Measurements from ENCODE around the gene SNAPC4. TPM values are rescaled to one million over a fixed set of nuclear protein-coding genes. Genes with fewer than 3 reads are reported as not detected.
"Not testable (repeated sequence)": the region's sequence is repeated elsewhere in the genome, so short reads cannot be mapped to it uniquely, and the experiment has no call there.

The SNAPC4 gene
- total RNA-seq, 2 experiments from 2014 or later = 12.4 to 17.0 TPM

DNA sequence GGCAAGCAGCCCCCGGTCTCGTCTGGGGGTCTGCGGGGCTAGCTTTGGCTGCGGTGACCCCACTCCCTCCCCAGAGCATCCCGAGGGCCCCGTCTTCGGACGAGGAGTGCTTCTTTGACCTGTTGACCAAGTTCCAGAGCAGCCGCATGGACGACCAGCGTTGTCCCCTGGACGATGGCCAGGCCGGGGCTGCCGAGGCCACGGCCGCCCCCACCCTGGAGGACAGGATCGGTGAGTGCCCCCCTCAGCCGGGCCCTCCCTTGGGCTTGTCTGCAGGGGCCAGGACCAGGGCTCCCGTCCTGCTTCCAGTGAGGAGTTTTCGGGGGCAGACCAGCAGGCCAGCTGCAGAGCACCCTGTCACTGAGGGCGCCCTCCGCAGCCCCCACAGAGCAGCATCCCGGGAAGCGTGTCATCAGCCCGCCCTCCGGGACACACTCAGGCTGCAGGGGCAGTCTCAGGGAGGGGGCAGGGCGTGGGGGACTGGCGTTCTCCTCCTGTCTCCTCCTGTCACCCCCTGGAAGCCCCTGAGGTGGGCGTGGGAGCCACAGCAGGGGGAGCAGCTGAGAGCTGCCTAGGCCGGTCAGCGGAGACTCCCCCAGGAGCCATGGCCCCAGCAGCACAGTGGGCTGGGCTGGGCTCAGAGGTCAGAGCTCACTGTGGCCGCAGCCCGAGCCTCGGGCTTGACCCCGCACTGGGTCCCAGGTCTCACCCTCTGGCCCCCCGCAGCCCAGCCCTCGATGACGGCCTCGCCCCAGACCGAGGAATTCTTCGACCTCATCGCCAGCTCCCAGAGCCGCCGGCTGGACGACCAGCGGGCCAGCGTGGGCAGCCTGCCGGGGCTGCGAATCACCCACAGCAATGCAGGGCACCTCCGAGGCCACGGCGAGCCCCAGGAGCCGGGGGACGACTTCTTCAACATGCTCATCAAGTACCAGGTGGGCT, 44.1 kb downstream of the SNAPC4 start:
- Mint-ChIP-seq H3K4me1 (no peaks in the 10 kb centered on the region), H3K36me3 (no peaks in the 10 kb centered on the region), H3K9me3 (ENCODE audit: low read depth) (no peaks in the 10 kb centered on the region), H3K27ac (no peak overlapping the region), H3K4me3 (no peak overlapping the region), H3K27me3 (no peaks in the 10 kb centered on the region)
- CTCF ChIA-PET = no interaction called here
- ATAC-seq (no peak), DNase-seq (no peak)

DNA sequence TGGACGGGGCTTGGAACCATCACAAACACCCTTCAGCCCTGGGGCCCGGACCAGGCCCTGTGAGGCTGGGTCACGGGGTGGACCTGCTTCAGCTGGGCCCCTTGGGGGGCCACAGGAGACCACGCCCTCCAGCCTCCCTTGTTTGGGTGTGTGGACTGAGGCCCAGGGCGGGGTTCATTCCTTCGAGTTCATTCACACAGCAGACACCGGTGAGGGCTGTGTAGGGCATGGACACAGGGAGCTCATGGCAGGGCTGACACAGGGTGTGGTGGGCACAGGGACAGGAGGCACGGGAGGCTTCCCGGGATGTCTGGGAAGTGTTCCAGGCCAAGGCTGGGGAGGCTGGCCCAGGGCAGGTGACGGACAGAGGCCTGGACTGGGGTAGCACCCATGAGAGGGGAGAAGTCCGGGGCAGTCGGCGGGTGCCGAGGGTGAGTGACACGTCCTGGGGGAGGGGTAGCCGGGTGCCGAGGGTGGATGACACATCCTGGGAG, 45.3 kb downstream of the SNAPC4 start:
- H3K9me3 Mint-ChIP-seq (ENCODE audit: low read depth) = no peaks in the 10 kb centered on the region
- CTCF ChIA-PET = no interaction called here
- H3K4me3 Mint-ChIP-seq = no peak overlapping the region
- no peaks in the 10 kb centered on the region for H3K4me1 Mint-ChIP-seq
- H3K27ac Mint-ChIP-seq = no peak overlapping the region
- DNase-seq = no peak
- no peaks in the 10 kb centered on the region for H3K36me3 Mint-ChIP-seq
- no peaks in the 10 kb centered on the region for H3K27me3 Mint-ChIP-seq
- no peak for ATAC-seq

DNA sequence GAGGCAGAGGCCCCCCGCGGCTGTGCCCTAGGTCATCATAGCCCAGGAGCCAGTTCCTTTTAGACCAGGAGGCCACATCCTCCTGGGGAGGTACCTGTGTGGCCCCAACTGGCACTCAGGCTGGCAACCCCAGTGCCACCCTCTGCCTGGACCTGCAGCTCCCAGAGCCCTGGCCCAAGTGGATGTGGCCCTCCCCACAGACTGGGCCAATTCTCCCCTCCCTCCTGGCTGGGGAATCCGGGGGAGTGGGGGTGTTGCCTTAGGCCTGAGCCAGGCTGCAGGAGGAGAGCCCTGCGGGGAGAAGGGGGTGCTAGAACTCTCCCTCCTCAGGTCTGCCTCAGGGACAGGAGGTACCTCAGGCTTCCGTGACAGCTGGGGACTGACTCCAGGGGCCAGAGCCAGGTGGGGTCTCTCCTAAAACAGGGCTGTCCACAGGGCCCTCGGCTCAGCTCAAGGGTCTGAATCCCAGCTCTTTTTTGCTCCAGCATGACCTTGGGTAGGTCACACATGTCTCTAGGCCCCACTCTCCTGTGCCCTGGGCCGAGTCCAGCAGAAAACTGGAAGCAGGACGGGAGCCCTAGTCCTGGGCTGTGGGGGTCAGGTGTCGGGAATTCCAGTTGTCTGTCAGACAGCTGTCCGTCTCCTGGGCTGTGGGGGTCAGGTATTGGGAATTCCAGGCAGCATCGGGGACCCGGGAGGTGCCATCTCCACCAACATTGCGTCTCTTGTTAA, 46.0 kb downstream of the SNAPC4 start:
- Mint-ChIP-seq H3K4me1 (no peaks in the 10 kb centered on the region), H3K9me3 (ENCODE audit: low read depth) (no peaks in the 10 kb centered on the region), H3K4me3 (no peak overlapping the region), H3K36me3 (no peaks in the 10 kb centered on the region), H3K27me3 (no peaks in the 10 kb centered on the region), H3K27ac (no peak overlapping the region)
- DNase-seq (no peak), ATAC-seq (no peak)
- CTCF ChIA-PET = no interaction called here

DNA sequence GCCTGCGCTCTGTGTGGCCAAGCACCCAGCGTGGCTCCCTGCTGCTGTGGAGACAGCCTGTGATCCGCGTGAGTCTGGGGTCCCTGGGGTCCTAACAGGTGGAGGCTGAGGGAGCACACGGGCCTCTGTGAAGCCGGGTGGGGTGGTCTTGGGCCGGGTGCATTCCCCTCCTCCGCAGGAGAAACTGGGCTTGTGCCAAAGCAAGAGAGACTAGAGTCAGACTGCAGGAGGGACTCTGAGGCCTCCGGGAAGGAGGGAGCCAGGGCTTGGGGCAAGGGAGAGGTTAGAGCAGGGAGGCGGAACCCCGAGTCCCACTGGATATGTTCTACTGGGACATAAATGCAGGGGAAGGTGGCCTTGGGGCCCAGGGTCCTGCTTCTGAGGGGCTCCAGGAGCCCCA, 46.9 kb downstream of the SNAPC4 start:
- Mint-ChIP-seq H3K4me1 (no peaks in the 10 kb centered on the region), H3K4me3 (no peak overlapping the region), H3K9me3 (ENCODE audit: low read depth) (no peaks in the 10 kb centered on the region), H3K27me3 (no peaks in the 10 kb centered on the region), H3K36me3 (no peaks in the 10 kb centered on the region), H3K27ac (no peak overlapping the region)
- ATAC-seq = no peak
- CTCF ChIA-PET = no interaction called here
- no peak for DNase-seq

DNA sequence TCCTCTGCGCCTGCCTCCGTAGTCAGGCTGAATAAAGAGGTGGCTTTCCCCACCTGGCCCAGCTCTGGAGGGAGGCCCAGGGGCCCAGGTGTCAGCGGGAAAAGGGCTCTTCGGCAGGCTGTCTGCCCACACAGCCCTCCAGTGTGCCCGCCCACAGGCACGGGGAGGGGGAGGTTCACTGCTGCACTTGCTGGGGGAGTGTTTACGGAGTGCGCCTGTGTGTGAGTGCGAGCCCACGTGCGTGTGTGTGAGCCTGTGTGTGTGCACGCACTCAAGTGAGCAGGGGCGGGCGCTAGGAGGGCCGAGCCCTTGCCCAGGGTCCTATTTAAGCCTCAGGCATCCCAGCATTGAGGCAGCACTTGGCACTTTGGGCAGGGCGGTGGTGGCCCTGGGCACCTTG, 47.3 kb downstream of the SNAPC4 start:
- Mint-ChIP-seq H3K27ac (no peak overlapping the region), H3K9me3 (ENCODE audit: low read depth) (no peaks in the 10 kb centered on the region), H3K36me3 (no peaks in the 10 kb centered on the region), H3K27me3 (no peaks in the 10 kb centered on the region), H3K4me1 (no peaks in the 10 kb centered on the region), H3K4me3 (no peak overlapping the region)
- CTCF ChIA-PET = no interaction called here
- peak; percentile 13 for ATAC-seq
- no peak for DNase-seq

DNA sequence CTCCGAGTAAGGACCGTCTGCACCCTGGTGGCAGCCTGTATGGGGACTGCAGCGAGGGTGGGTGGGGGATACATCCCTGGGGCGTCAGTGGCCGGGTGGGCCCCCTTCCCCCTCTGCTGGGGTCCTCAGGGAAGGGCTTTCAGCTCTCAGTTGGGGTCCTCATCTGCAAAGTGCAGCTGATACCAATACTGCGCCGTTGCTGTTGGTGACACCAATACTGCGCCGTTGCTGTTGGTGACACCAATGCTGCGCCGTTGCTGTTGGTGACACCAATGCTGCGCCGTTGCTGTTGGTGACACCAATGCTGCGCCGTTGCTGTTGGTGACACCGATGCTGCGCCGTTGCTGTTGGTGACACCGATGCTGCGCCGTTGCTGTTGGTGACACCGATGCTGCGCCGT, 48.1 kb downstream of the SNAPC4 start:
- not testable (repeated sequence) for DNase-seq; H3K4me3 Mint-ChIP-seq; H3K27me3 Mint-ChIP-seq; ATAC-seq; H3K4me1 Mint-ChIP-seq; H3K36me3 Mint-ChIP-seq; H3K27ac Mint-ChIP-seq; H3K9me3 Mint-ChIP-seq (ENCODE audit: low read depth)
- CTCF ChIA-PET = interaction anchor here (0.5 to 1.6 kb wide), 2 partner anchors 11 to 32 kb away, joined by 3 to 4 read pairs; partner anchors contain the start of gene DNLZ

DNA sequence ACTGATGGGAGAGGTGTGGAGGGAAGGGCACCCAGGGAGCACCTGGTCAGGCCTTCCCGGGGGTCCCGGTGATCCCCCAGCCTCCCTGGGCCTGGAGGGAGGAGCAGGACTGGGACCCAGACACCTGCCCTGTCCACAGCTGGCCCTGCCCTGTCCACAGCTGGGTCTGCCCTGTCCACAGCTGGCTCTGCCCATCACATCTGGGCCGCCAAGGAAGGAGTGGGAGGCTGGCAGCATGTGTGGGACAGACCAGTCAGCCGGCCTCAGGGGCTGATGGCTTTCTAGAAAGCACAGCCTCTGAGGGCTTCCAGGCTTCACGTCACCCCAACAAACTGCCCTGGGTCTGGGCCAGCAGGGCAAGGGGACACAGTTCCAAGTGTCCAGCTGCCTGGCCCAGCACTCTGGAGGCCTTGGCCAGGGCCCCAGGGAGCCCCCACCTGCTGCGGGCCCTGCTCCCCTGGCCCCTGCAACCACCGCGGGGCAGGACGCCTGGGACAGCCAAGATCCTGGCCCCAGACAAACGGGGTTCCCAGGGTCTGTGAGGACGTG, 48.6 kb downstream of the SNAPC4 start:
- no peaks in the 10 kb centered on the region for H3K27me3 Mint-ChIP-seq
- no peak overlapping the region for H3K27ac Mint-ChIP-seq
- ATAC-seq (no peak), DNase-seq (no peak)
- no peaks in the 10 kb centered on the region for H3K4me1 Mint-ChIP-seq
- CTCF ChIA-PET = interaction anchor here (1.6 kb wide), 1 partner anchor 12 kb away, joined by 4 read pairs; the partner anchor contains the start of gene DNLZ
- no peaks in the 10 kb centered on the region for H3K9me3 Mint-ChIP-seq (ENCODE audit: low read depth)
- no peaks in the 10 kb centered on the region for H3K36me3 Mint-ChIP-seq
- H3K4me3 Mint-ChIP-seq = no peak overlapping the region

Other genes with a start within 250 kb of the SNAPC4 start
- not detected for gene LHX3, start 195.0 kb downstream of the SNAPC4 start, total RNA-seq
- 10 to 100 TPM; 11.2 to 13.6 TPM for gene QSOX2, start 154.4 kb downstream of the SNAPC4 start, total RNA-seq
- not detected for gene CCDC187, start 96.1 kb downstream of the SNAPC4 start, total RNA-seq
- 1 to 10 TPM; 4.5 to 6.7 TPM for gene GPSM1, start 72.6 kb downstream of the SNAPC4 start, total RNA-seq
- gene DNLZ, start 36.4 kb downstream of the SNAPC4 start, total RNA-seq = 10 to 100 TPM; 22.4 to 23.7 TPM
- gene CARD9, start 26.5 kb downstream of the SNAPC4 start, total RNA-seq = 1 to 10 TPM in 1 of 2 experiments, under 1 TPM in 1; 0.50 to 3.1 TPM
- gene ENTR1, start 10.4 kb upstream of the SNAPC4 start, total RNA-seq = 10 to 100 TPM; 47.4 to 54.2 TPM
- gene PMPCA, start 10.5 kb upstream of the SNAPC4 start, total RNA-seq = 10 to 100 TPM; 64.0 to 76.5 TPM
- 10 to 100 TPM; 20.0 to 21.4 TPM for gene INPP5E, start 39.7 kb upstream of the SNAPC4 start, total RNA-seq
- 10 to 100 TPM; 88.0 to 96.7 TPM for gene SEC16A, start 82.9 kb upstream of the SNAPC4 start, total RNA-seq
- 10 to 100 TPM; 67.3 to 73.5 TPM for gene NOTCH1, start 145.9 kb upstream of the SNAPC4 start, total RNA-seq

All from activated CD8-positive, alpha-beta memory T cell treated with anti-CD3 and anti-CD28 coated beads, Interleukin-2, amount 10 ng/mL, durations not matched to agents 7 days and 5 days (primary cell).